Measurements from ENCODE around the gene TMEM184A. TPM values are rescaled to one million over a fixed set of nuclear protein-coding genes. Genes with fewer than 3 reads are reported as not detected.

The TMEM184A gene
- total and polyA plus RNA-seq, 2 experiments from 2014 or later, result 0.18 to 0.66 TPM

- no peaks in the 10 kb centered on the region for H3K27me3 ChIP-seq (ENCODE audit: insufficient read depth)
- no peak for DNase-seq (ENCODE audit: low spot score)
- H3K27me3 Mint-ChIP-seq (ENCODE audit: insufficient read depth, low read depth, poor library complexity), result peaks cover 13% of the 10 kb centered on the region
- no peak overlapping the region for H3K27ac ChIP-seq (ENCODE audit: low read depth)
- H3K36me3 ChIP-seq (ENCODE audit: insufficient read depth), result no peaks in the 10 kb centered on the region
- no peak for ATAC-seq
- H3K9me3 Mint-ChIP-seq, result no peaks in the 10 kb centered on the region
- H4K20me1 ChIP-seq (replicated peaks; ENCODE audit: insufficient read depth), result no peaks in the 10 kb centered on the region
- no peak overlapping the region for H3K4me3 Mint-ChIP-seq
- H3K4me1 ChIP-seq (ENCODE audit: insufficient read depth), result no peaks in the 10 kb centered on the region
- H3K4me2 ChIP-seq, result no peak overlapping the region
- H3K4me3 ChIP-seq, result no peak overlapping the region
- H3K36me3 Mint-ChIP-seq (ENCODE audit: low read depth), result no peaks in the 10 kb centered on the region; the same call in 2 of the 3 replicates
- H3K9me2 ChIP-seq (ENCODE audit: insufficient read depth), result no peaks in the 10 kb centered on the region
- TF ChIP-seq STAT1 (IDR thresholded peaks at IDR 0.05; ENCODE audit: unreplicated experiment) (no peak), CREB1 (CRISPR knock-in tag; IDR thresholded peaks at IDR 0.05; ENCODE audit: low read depth) (no peak), ZNF114 (CRISPR knock-in tag; IDR thresholded peaks at IDR 0.05) (no peak), EZH2phosphoT487 (IDR thresholded peaks at IDR 0.05; ENCODE audit: unreplicated experiment) (no peak)
- no peaks in the 10 kb centered on the region for H3F3A ChIP-seq (replicated peaks; ENCODE audit: low read depth)
- no peak overlapping the region for H2AFZ ChIP-seq
- H3K79me2 ChIP-seq (replicated peaks; ENCODE audit: insufficient read depth), result no peaks in the 10 kb centered on the region
- H3K27ac Mint-ChIP-seq, result no peak overlapping the region
- peaks cover under 1% of the 10 kb centered on the region; the same call in 2 of the 3 replicates for H3K4me1 Mint-ChIP-seq
These were observed 46.0 kb upstream of the TMEM184A start for GRCh38 chr7:1601956-1602355.

- Histone ChIP-seq H3K27ac (ENCODE audit: low read depth) (no peak overlapping the region), H3K9me2 (ENCODE audit: insufficient read depth) (no peaks in the 10 kb centered on the region), H3K4me2 (no peak overlapping the region), H4K20me1 (replicated peaks; ENCODE audit: insufficient read depth) (no peaks in the 10 kb centered on the region), H3K4me1 (ENCODE audit: insufficient read depth) (no peaks in the 10 kb centered on the region), H3K79me2 (replicated peaks; ENCODE audit: insufficient read depth) (no peaks in the 10 kb centered on the region), H3K36me3 (ENCODE audit: insufficient read depth) (no peaks in the 10 kb centered on the region), H3K4me3 (no peak overlapping the region), H3K27me3 (ENCODE audit: insufficient read depth) (no peaks in the 10 kb centered on the region), H3F3A (replicated peaks; ENCODE audit: low read depth) (no peaks in the 10 kb centered on the region), H2AFZ (no peak overlapping the region)
- Mint-ChIP-seq H3K4me3 (no peak overlapping the region), H3K27ac (no peak overlapping the region), H3K9me3 (no peaks in the 10 kb centered on the region), H3K4me1 (no peaks in the 10 kb centered on the region; the same call in 2 of the 3 replicates), H3K27me3 (ENCODE audit: insufficient read depth, low read depth, poor library complexity) (peaks cover 18% of the 10 kb centered on the region), H3K36me3 (ENCODE audit: low read depth) (no peaks in the 10 kb centered on the region; the same call in 2 of the 3 replicates)
- DNase-seq (ENCODE audit: low spot score) (no peak), ATAC-seq (no peak)
- TF ChIP-seq CREB1 (CRISPR knock-in tag; IDR thresholded peaks at IDR 0.05; ENCODE audit: low read depth) (no peak), EZH2phosphoT487 (IDR thresholded peaks at IDR 0.05; ENCODE audit: unreplicated experiment) (no peak), ZNF462 (CRISPR knock-in tag; IDR thresholded peaks at IDR 0.05) (no peak), NANOG (IDR thresholded peaks at IDR 0.05; ENCODE audit: borderline replicate concordance) (no peak), REST (IDR thresholded peaks at IDR 0.05; ENCODE audit: unreplicated experiment) (no peak), CTCF (conservative IDR thresholded peaks at IDR 0.05; ENCODE audit: low read depth in 2 of 2) (no peak), ZNF331 (CRISPR knock-in tag; IDR thresholded peaks at IDR 0.05; ENCODE audit: low read depth) (no peak), STAT1 (IDR thresholded peaks at IDR 0.05; ENCODE audit: unreplicated experiment) (no peak)
These were observed 43.8 kb upstream of the TMEM184A start for GRCh38 chr7:1599640-1600395.
